Measurements from ENCODE around the gene KRTAP10-8. TPM values are rescaled to one million over a fixed set of nuclear protein-coding genes. Genes with fewer than 3 reads are reported as not detected.

KRTAP10-8 gene
- total RNA-seq, 1 experiment from 2014 or later: not detected

GRCh38 chr21:44648557-44649311 lies 36.9 kb downstream of the KRTAP10-8 start:
- intact Hi-C loops (cut with micrococcal nuclease; ENCODE audit: unreplicated experiment): no loop called here
- BruUV-seq (replicated peaks): no TSS peak
- Histone ChIP-seq H3K4me1 (ENCODE audit: control insufficient read depth, insufficient read depth, low read length) (no peaks in the 10 kb centered on the region), H3K4me3 (ENCODE audit: low read depth in 2 of 2, low read length in 2 of 2) (no peak overlapping the region), H3K36me3 (ENCODE audit: control insufficient read depth, insufficient read depth, low read length) (no peaks in the 10 kb centered on the region), H3K27me3 (ENCODE audit: control insufficient read depth, insufficient read depth, low read length) (no peaks in the 10 kb centered on the region), H3K9me3 (ENCODE audit: control insufficient read depth, insufficient read depth, low read depth, low read length) (no peaks in the 10 kb centered on the region), H3K27ac (ENCODE audit: low read length) (no peak overlapping the region)
- POLR2A ChIA-PET: no interaction called here
- in situ Hi-C loops (cut with HindIII; ENCODE audit: low pct_unique_long_range_greater_than_20kb, low sequenced_read_pairs): no loop called here
- CTCF ChIA-PET: no interaction called here
- DNase-seq (ENCODE audit: low read depth, low spot score): no peak
- ATAC-seq: no peak
- TF ChIP-seq SIN3A (IDR thresholded peaks at IDR 0.05; ENCODE audit: borderline replicate concordance, insufficient read depth, low read depth, low read length) (no peak), TCF7L2 (IDR thresholded peaks at IDR 0.05; ENCODE audit: low read depth, low read length) (no peak), REST (IDR thresholded peaks at IDR 0.05; ENCODE audit: insufficient read depth in 1 of 2, low read depth in 2 of 2, low read length in 1 of 2) (no peak), POLR2AphosphoS5 (IDR thresholded peaks at IDR 0.05; ENCODE audit: low read depth, low read length) (no peak)
- TF ChIP-seq, protein P1, sequence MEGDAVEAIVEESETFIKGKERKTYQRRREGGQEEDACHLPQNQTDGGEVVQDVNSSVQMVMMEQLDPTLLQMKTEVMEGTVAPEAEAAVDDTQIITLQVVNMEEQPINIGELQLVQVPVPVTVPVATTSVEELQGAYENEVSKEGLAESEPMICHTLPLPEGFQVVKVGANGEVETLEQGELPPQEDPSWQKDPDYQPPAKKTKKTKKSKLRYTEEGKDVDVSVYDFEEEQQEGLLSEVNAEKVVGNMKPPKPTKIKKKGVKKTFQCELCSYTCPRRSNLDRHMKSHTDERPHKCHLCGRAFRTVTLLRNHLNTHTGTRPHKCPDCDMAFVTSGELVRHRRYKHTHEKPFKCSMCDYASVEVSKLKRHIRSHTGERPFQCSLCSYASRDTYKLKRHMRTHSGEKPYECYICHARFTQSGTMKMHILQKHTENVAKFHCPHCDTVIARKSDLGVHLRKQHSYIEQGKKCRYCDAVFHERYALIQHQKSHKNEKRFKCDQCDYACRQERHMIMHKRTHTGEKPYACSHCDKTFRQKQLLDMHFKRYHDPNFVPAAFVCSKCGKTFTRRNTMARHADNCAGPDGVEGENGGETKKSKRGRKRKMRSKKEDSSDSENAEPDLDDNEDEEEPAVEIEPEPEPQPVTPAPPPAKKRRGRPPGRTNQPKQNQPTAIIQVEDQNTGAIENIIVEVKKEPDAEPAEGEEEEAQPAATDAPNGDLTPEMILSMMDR (IDR thresholded peaks at IDR 0.05): no peak

DNA sequence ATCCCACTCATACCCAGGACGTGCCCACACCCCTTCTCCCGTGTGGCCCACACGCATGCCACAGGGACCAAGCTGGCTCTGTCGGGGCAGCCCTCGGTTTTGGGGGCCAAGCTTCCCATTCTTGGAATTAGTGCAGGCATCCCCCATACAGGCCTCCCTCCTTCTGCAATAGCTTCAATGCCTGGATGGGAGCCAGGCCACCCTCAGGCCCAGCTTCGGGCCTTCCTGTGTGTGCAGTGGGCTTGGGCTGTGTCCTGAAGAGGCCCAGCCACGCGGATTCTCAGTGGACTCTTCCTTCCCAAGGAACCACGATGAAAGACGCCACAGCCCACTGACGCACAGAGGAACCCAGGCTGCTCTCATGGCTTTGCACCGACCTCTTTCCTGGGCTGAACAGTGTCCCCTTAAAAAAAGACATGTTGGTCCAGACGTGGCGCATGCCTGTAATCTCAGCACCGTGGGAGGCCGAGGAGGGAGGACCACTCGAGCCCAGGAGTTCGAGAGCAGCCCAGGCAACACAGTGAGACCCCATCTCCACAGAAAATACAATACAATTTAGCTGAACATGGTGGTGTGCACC lies 37.7 kb downstream of the KRTAP10-8 start:
- H3K36me3 ChIP-seq (ENCODE audit: control insufficient read depth, insufficient read depth, low read length): no peaks in the 10 kb centered on the region
- DNase-seq (ENCODE audit: low read depth, low spot score): no peak
- H3K27ac ChIP-seq (ENCODE audit: low read length): no peak overlapping the region
- ChIA-PET CTCF (no interaction called here), POLR2A (no interaction called here)
- H3K9me3 ChIP-seq (ENCODE audit: control insufficient read depth, insufficient read depth, low read depth, low read length): no peaks in the 10 kb centered on the region
- in situ Hi-C loops (cut with HindIII; ENCODE audit: low pct_unique_long_range_greater_than_20kb, low sequenced_read_pairs): no loop called here
- TF ChIP-seq SIN3A (IDR thresholded peaks at IDR 0.05; ENCODE audit: borderline replicate concordance, insufficient read depth, low read depth, low read length) (no peak), POLR2AphosphoS5 (IDR thresholded peaks at IDR 0.05; ENCODE audit: low read depth, low read length) (no peak), REST (IDR thresholded peaks at IDR 0.05; ENCODE audit: insufficient read depth in 1 of 2, low read depth in 2 of 2, low read length in 1 of 2) (no peak), TCF7L2 (IDR thresholded peaks at IDR 0.05; ENCODE audit: low read depth, low read length) (no peak)
- TF ChIP-seq, protein P1 (IDR thresholded peaks at IDR 0.05): no peak
- no peak overlapping the region for H3K4me3 ChIP-seq (ENCODE audit: low read depth in 2 of 2, low read length in 2 of 2)
- no peaks in the 10 kb centered on the region for H3K4me1 ChIP-seq (ENCODE audit: control insufficient read depth, insufficient read depth, low read length)
- ATAC-seq: no peak
- intact Hi-C loops (cut with micrococcal nuclease; ENCODE audit: unreplicated experiment): no loop called here
- no TSS peak for BruUV-seq (replicated peaks)
- H3K27me3 ChIP-seq (ENCODE audit: control insufficient read depth, insufficient read depth, low read length): no peaks in the 10 kb centered on the region
